OCI-LY3 (cell line): ENCODE measurements around the gene BIRC6.
"Not testable (repeated sequence)": the region's sequence is repeated elsewhere in the genome, so short reads cannot be mapped to it uniquely, and the experiment has no call there.

Experiments
- H2AFZ ChIP-seq: fragments of 200-600, 300-600 bp; shearing (Covaris generic); 2 replicates; pipeline ENCODE4 v1.6.0; 2014; ENCODE audit warnings: antibody characterized with exemption, low read depth, low read length
- H3K27ac ChIP-seq: fragments of 200-600, 300-600 bp; sonication (generic); 2 replicates; pipeline ENCODE4 v1.5.1; 2014; ENCODE audit warnings: mild to moderate bottlenecking, low read length, moderate library complexity, mixed read lengths
- H3K27me3 ChIP-seq: fragments of 200-600, 300-600 bp; sonication (generic); 2 replicates; pipeline ENCODE4 v1.6.1; 2014; ENCODE audit warnings: low read depth, low read length, mixed read lengths
- H3K36me3 ChIP-seq: fragments of 200-600, 300-600 bp; sonication (generic); replicated peaks from 2 replicates; pipeline ENCODE3; 2014; ENCODE audit warnings: low read depth, low read length, mixed read lengths
- H3K4me1 ChIP-seq: fragments of 300-600, 200-600 bp; sonication (generic); 2 replicates; pipeline ENCODE4 v1.6.1; 2014; ENCODE audit warnings: low read length, mixed read lengths
- H3K4me2 ChIP-seq: fragments of 200-600, 300-600 bp; sonication (generic); 2 replicates; pipeline ENCODE4 v1.6.1; 2014; ENCODE audit warnings: low read length, mixed read lengths
- H3K4me3 ChIP-seq: fragments of 300-600, 200-600 bp; sonication (generic); 2 replicates; pipeline ENCODE4 v1.5.1; 2014; ENCODE audit warnings: antibody characterized with exemption, mild to moderate bottlenecking, low read length, moderate library complexity
- H3K79me2 ChIP-seq: fragments of 300-600, 200-600 bp; shearing (Covaris generic); 2 replicates; pipeline ENCODE4 v1.6.1; 2014; ENCODE audit warnings: mild to moderate bottlenecking, low read length, mixed read lengths
- H3K9ac ChIP-seq: fragments of 300-600, 200-600 bp; shearing (Covaris generic); 2 replicates; pipeline ENCODE4 v1.6.0; 2014; ENCODE audit warnings: mild to moderate bottlenecking, low read length, moderate library complexity
- H3K9me3 ChIP-seq: fragments of 200-600, 300-600 bp; shearing (Covaris generic); 2 replicates; pipeline ENCODE4 v1.6.1; 2014; ENCODE audit warnings: low read length, mixed read lengths; ENCODE audit not compliant: insufficient read depth
- H4K20me1 ChIP-seq: fragments of 200-600, 300-600 bp; sonication (generic); 2 replicates; pipeline ENCODE4 v1.6.1; 2016; ENCODE audit warnings: low read length, mixed read lengths; ENCODE audit not compliant: insufficient read depth
- EZH2phosphoT487 ChIP-seq: fragments of 200-600 bp; shearing (Covaris generic); IDR thresholded peaks from 2 replicates; pipeline ENCODE4 v1.6.1; 2018; ENCODE audit warnings: antibody characterized with exemption, mixed run types, low read depth
- TF ChIP-seq, protein P1 (sequence below): fragments of 200-600, 300-600 bp; sonication (generic); IDR thresholded peaks from 2 replicates; pipeline ENCODE4 v1.5.1; 2014; ENCODE audit warnings: antibody characterized with exemption, low read length, low read depth

Gene BIRC6

GRCh38 chr2:32357318-32358110, 691 bp downstream of the BIRC6 start:
- Histone ChIP-seq H3K27me3 (no peaks in the 10 kb centered on the region), H3K27ac (peak overlapping the region; percentile 88), H4K20me1 (peaks cover 41% of the 10 kb centered on the region), H2AFZ (no peak overlapping the region), H3K79me2 (peaks cover 59% of the 10 kb centered on the region), H3K4me1 (peaks cover 42% of the 10 kb centered on the region), H3K9me3 (no peaks in the 10 kb centered on the region), H3K4me3 (peak overlapping the region; percentile 98), H3K4me2 (peak overlapping the region; percentile 99), H3K36me3 (peaks cover 27% of the 10 kb centered on the region), H3K9ac (peak overlapping the region; percentile 96)
- TF ChIP-seq EZH2phosphoT487: no peak
- TF ChIP-seq, protein P1, sequence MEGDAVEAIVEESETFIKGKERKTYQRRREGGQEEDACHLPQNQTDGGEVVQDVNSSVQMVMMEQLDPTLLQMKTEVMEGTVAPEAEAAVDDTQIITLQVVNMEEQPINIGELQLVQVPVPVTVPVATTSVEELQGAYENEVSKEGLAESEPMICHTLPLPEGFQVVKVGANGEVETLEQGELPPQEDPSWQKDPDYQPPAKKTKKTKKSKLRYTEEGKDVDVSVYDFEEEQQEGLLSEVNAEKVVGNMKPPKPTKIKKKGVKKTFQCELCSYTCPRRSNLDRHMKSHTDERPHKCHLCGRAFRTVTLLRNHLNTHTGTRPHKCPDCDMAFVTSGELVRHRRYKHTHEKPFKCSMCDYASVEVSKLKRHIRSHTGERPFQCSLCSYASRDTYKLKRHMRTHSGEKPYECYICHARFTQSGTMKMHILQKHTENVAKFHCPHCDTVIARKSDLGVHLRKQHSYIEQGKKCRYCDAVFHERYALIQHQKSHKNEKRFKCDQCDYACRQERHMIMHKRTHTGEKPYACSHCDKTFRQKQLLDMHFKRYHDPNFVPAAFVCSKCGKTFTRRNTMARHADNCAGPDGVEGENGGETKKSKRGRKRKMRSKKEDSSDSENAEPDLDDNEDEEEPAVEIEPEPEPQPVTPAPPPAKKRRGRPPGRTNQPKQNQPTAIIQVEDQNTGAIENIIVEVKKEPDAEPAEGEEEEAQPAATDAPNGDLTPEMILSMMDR: no peak

- no peaks in the 10 kb centered on the region for H3K9me3 ChIP-seq
- peaks cover 45% of the 10 kb centered on the region for H4K20me1 ChIP-seq
- peaks cover 48% of the 10 kb centered on the region for H3K4me1 ChIP-seq
- H3K9ac ChIP-seq: peak overlapping the region; percentile 96
- peak overlapping the region; percentile 98 for H3K4me3 ChIP-seq
- no peak overlapping the region for H2AFZ ChIP-seq
- peaks cover 65% of the 10 kb centered on the region for H3K79me2 ChIP-seq
- peaks cover 31% of the 10 kb centered on the region for H3K36me3 ChIP-seq
- H3K4me2 ChIP-seq: peak overlapping the region; percentile 99
- no peak for TF ChIP-seq EZH2phosphoT487
- TF ChIP-seq, protein P1: no peak
- H3K27ac ChIP-seq: peak overlapping the region; percentile 64
- no peaks in the 10 kb centered on the region for H3K27me3 ChIP-seq
Observed at GRCh38 chr2:32358111-32358482, 1.3 kb downstream of the BIRC6 start.

- Histone ChIP-seq H3K79me2 (peaks cover 88% of the 10 kb centered on the region), H3K27ac (peak overlapping the region; percentile 33), H3K4me1 (peaks cover 65% of the 10 kb centered on the region), H4K20me1 (peaks cover 65% of the 10 kb centered on the region), H3K27me3 (no peaks in the 10 kb centered on the region), H3K9me3 (no peaks in the 10 kb centered on the region), H3K9ac (no peak overlapping the region), H3K4me2 (peak overlapping the region; percentile 51), H3K4me3 (peak overlapping the region; percentile 41), H2AFZ (no peak overlapping the region), H3K36me3 (peaks cover 40% of the 10 kb centered on the region)
- TF ChIP-seq EZH2phosphoT487: no peak
- TF ChIP-seq, protein P1: no peak
Observed at GRCh38 chr2:32360416-32360815, 3.6 kb downstream of the BIRC6 start.

GRCh38 chr2:32362997-32363396, 6.2 kb downstream of the BIRC6 start:
- Histone ChIP-seq H3K27ac (peak overlapping the region; percentile 74), H3K36me3 (peaks cover 40% of the 10 kb centered on the region), H3K79me2 (peaks cover 99% of the 10 kb centered on the region), H4K20me1 (peaks cover 87% of the 10 kb centered on the region), H3K4me2 (peak overlapping the region; percentile 62), H3K4me3 (peak overlapping the region; percentile 34), H3K4me1 (peaks cover 69% of the 10 kb centered on the region)
- H3K9ac ChIP-seq, H2AFZ ChIP-seq, H3K27me3 ChIP-seq, H3K9me3 ChIP-seq: not testable (repeated sequence)
